ENCODE measurements around the gene NAGPA.

NAGPA gene

DNA sequence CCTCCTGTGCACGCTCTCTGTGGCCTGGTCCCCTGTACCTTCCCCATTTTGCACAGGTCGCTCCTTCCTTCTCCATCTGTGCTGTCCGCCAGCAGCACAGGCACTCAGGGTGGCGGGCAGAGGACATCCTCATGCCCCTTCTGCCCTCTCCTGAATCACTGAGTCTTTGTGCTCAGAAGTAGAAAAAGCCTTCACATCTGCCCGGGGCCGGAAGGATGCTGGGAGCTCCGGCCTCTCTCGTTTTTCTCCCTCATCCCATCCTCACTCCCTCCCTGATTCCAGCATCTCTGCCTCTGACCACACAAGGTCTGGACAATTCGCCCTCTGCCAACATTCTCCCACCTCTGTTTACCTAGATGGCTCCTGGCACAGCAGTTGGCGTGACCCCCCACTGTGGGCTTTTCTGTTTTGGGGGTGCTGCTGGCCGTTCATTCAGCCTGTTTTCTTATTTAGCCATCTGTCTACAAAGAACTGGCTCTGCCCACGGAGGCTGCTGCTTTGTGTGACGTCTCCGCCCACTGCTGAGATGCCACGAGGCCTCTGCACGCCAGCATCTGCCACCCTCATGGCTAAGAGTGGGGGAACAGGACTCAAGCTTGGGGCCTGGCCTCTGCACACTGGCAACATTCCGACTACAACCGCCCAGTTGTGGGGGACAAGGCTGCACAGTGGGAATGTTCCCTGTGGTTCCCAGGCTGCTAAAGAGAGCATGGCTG lies 38.9 kb downstream of the NAGPA start:
- Histone ChIP-seq H3K27me3 (ENCODE audit: control insufficient read depth, insufficient read depth, low read length) (peaks cover 7% of the 10 kb centered on the region), H3K36me3 (ENCODE audit: insufficient read depth, low read length) (no peaks in the 10 kb centered on the region), H3K9me3 (replicated peaks; ENCODE audit: low read length) (no peaks in the 10 kb centered on the region), H3K4me2 (ENCODE audit: low read length) (no peak overlapping the region), H3K4me3 (ENCODE audit: low read length) (no peak overlapping the region), H3K4me1 (ENCODE audit: control insufficient read depth, insufficient read depth, low read length) (no peaks in the 10 kb centered on the region), H3K9ac (ENCODE audit: low read depth, low read length) (no peak overlapping the region)

DNA sequence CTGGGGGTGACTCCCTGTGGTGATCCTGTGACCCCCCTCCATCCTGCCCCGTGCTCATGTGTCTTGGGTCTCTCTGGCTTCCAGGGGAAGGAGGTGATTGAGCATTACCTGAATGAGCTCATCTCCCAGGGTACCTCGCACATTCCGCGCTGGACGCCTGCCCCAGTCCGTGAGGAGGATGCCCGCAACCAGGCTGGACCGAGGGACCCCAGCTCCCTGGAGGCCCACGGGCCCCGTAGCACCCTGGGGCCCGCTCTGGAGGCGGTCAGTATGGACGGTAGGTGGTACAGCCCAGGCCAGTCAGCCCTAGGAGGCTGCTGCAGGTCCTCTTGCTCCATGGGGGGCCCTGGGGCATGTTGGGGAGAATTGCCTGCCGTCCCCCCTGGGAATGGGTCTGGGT lies 42.0 kb downstream of the NAGPA start:
- H3K27me3 ChIP-seq (ENCODE audit: control insufficient read depth, insufficient read depth, low read length): peaks cover 24% of the 10 kb centered on the region
- no peaks in the 10 kb centered on the region for H3K9me3 ChIP-seq (replicated peaks; ENCODE audit: low read length)
- H3K9ac ChIP-seq (ENCODE audit: low read depth, low read length): no peak overlapping the region

DNA sequence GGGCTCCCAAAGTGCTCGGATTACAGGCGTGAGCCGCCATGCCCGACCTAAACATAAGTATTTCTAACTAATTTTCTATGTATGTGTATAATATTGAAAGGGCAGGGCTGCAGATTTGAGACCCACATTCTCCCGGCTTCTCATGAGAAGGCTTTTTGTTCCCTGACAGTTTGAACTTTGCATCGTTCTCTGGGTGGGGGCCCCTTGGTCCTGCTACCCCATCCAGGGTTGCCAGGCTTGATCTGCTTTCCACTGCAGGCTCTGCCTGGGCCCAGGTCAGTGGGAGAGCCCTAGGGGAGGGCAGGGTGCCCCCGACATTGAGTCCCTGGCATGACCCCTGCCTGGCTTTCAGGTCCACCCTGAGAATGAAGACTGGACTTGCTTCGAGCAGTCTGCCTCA lies 43.3 kb downstream of the NAGPA start:
- no peak overlapping the region for H3K4me3 ChIP-seq (ENCODE audit: low read length)
- no peaks in the 10 kb centered on the region for H3K36me3 ChIP-seq (ENCODE audit: insufficient read depth, low read length)
- peaks cover 35% of the 10 kb centered on the region for H3K27me3 ChIP-seq (ENCODE audit: control insufficient read depth, insufficient read depth, low read length)
- no peak overlapping the region for H3K4me2 ChIP-seq (ENCODE audit: low read length)
- H3K9ac ChIP-seq (ENCODE audit: low read depth, low read length): no peak overlapping the region
- H3K9me3 ChIP-seq (replicated peaks; ENCODE audit: low read length): no peaks in the 10 kb centered on the region
- no peaks in the 10 kb centered on the region for H3K4me1 ChIP-seq (ENCODE audit: control insufficient read depth, insufficient read depth, low read length)

More for the DNA sequence above, 42.0 kb downstream of the NAGPA start:
- H3K4me2 ChIP-seq (ENCODE audit: low read length): no peak overlapping the region
- no peak overlapping the region for H3K4me3 ChIP-seq (ENCODE audit: low read length)
- H3K4me1 ChIP-seq (ENCODE audit: control insufficient read depth, insufficient read depth, low read length): no peaks in the 10 kb centered on the region
- H3K36me3 ChIP-seq (ENCODE audit: insufficient read depth, low read length): no peaks in the 10 kb centered on the region

DNA sequence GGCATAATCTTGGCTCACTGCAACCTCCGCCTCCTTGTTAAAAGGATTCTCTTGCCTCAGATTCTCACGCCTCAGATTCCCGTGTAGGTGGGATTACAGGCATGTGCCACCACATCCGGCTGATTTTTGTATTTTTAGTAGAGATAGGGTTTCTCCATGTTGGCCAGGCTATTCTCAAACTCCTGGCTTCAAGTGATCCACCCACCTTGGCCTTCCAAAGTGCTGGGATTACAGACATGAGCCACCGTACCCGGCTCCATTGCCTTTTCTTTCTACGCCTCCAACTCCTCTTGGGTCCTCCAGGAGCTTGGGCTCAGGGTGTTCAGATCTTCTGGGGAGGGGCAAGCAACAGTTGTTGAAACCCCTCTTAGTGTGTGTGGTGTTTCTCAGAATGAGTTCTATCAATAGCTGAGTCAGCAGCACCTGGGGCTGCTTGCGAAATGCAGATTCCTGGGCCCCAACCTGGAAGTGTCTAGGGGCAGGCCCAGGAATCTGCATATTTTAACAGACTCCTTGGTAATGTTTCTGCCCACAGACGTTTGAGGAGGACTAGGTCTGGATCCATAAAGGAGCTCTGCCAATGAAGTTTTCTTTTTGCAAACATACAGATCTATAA lies 44.2 kb downstream of the NAGPA start:
- Histone ChIP-seq H3K27me3 (ENCODE audit: control insufficient read depth, insufficient read depth, low read length) (peaks cover 35% of the 10 kb centered on the region), H3K4me3 (ENCODE audit: low read length) (no peak overlapping the region), H3K4me1 (ENCODE audit: control insufficient read depth, insufficient read depth, low read length) (no peaks in the 10 kb centered on the region), H3K36me3 (ENCODE audit: insufficient read depth, low read length) (no peaks in the 10 kb centered on the region), H3K9me3 (replicated peaks; ENCODE audit: low read length) (no peaks in the 10 kb centered on the region), H3K9ac (ENCODE audit: low read depth, low read length) (no peak overlapping the region), H3K4me2 (ENCODE audit: low read length) (no peak overlapping the region)

DNA sequence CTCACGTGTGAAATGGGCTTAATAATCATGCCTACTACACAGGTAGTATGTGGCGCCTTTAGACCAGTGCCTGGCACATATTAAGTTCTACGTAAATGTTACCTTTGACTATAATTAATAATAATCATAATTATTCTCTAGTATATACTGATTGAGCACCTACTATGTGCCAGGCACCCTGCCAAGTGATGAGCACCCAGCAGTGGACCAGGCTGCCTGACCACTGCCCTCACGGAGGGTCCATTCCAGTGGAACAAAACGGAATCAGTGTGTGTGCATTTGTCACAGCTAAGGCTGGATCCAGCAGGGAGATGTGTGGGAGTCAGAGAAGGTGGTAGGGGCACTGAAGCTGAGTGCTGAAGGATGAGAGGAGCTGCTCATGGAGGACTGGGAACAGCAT lies 45.1 kb downstream of the NAGPA start:
- no peaks in the 10 kb centered on the region for H3K36me3 ChIP-seq (ENCODE audit: insufficient read depth, low read length)
- peaks cover 35% of the 10 kb centered on the region for H3K27me3 ChIP-seq (ENCODE audit: control insufficient read depth, insufficient read depth, low read length)
- no peak overlapping the region for H3K4me3 ChIP-seq (ENCODE audit: low read length)
- H3K9me3 ChIP-seq (replicated peaks; ENCODE audit: low read length): no peaks in the 10 kb centered on the region
- H3K9ac ChIP-seq (ENCODE audit: low read depth, low read length): no peak overlapping the region
- H3K4me1 ChIP-seq (ENCODE audit: control insufficient read depth, insufficient read depth, low read length): no peaks in the 10 kb centered on the region
- no peak overlapping the region for H3K4me2 ChIP-seq (ENCODE audit: low read length)

DNA sequence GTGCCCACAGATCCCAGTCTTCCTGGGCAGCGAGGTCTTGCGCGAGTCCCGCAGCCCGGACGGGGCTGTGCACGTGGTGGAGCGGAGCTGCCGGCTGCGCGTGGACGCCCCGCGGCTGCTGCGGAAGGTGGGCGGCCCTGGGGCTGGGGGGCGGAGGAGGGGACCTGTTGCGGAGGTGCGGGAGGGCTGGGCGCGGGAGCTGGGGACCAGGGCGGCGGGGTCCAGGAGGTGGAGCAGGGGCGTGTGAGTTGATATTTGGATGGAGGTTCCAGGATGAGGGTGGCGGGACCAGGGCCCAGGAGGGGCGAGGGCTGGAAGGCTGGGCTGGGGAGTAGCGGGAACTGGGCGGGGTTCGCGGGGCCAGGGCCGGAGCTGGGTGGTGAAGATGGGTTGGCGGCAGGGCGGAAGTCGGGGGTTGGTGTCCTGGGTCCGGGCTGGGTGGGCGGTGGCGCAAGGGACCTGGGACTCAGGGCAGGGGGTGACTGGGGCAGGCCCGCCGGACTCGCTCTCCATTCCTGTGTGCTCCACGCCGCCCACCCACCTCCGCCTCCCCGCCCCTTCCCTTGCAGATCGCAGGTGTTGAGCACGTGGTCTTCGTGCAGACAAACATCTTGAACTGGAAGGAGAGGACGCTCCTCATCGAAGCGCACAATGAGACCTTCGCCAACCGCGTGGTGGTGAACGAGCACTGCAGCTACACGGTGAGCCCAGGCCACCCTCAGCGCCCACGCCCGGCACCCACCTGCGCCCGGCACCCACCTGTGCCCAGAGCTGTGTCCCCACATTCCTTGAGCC lies 46.0 kb downstream of the NAGPA start:
- Histone ChIP-seq H3K27me3 (ENCODE audit: control insufficient read depth, insufficient read depth, low read length) (peaks cover 35% of the 10 kb centered on the region), H3K9ac (ENCODE audit: low read depth, low read length) (no peak overlapping the region), H3K4me3 (ENCODE audit: low read length) (no peak overlapping the region), H3K9me3 (replicated peaks; ENCODE audit: low read length) (no peaks in the 10 kb centered on the region), H3K4me2 (ENCODE audit: low read length) (no peak overlapping the region), H3K4me1 (ENCODE audit: control insufficient read depth, insufficient read depth, low read length) (no peaks in the 10 kb centered on the region), H3K36me3 (ENCODE audit: insufficient read depth, low read length) (no peaks in the 10 kb centered on the region)

DNA sequence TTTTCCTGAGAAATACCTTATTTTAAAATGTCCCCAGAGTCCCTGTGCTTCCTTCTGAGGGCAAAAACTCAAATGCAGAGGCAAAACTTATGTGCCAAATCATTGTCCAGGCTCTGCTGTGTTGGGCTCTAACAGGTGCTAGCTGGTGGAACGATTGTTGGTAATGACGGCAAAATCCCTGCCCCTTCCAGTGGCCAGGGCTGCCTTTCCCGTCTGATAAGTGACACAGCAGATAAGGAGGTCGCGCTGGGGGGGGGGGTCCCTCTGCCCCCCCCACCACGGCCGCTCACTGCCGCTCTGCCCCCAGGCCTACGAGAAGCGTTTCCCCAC lies 46.5 kb downstream of the NAGPA start:
- no peak overlapping the region for H3K4me2 ChIP-seq (ENCODE audit: low read length)
- no peaks in the 10 kb centered on the region for H3K36me3 ChIP-seq (ENCODE audit: insufficient read depth, low read length)
- H3K27me3 ChIP-seq (ENCODE audit: control insufficient read depth, insufficient read depth, low read length): peaks cover 40% of the 10 kb centered on the region
- no peaks in the 10 kb centered on the region for H3K4me1 ChIP-seq (ENCODE audit: control insufficient read depth, insufficient read depth, low read length)
- no peak overlapping the region for H3K4me3 ChIP-seq (ENCODE audit: low read length)
- H3K9ac ChIP-seq (ENCODE audit: low read depth, low read length): no peak overlapping the region
- no peaks in the 10 kb centered on the region for H3K9me3 ChIP-seq (replicated peaks; ENCODE audit: low read length)

DNA sequence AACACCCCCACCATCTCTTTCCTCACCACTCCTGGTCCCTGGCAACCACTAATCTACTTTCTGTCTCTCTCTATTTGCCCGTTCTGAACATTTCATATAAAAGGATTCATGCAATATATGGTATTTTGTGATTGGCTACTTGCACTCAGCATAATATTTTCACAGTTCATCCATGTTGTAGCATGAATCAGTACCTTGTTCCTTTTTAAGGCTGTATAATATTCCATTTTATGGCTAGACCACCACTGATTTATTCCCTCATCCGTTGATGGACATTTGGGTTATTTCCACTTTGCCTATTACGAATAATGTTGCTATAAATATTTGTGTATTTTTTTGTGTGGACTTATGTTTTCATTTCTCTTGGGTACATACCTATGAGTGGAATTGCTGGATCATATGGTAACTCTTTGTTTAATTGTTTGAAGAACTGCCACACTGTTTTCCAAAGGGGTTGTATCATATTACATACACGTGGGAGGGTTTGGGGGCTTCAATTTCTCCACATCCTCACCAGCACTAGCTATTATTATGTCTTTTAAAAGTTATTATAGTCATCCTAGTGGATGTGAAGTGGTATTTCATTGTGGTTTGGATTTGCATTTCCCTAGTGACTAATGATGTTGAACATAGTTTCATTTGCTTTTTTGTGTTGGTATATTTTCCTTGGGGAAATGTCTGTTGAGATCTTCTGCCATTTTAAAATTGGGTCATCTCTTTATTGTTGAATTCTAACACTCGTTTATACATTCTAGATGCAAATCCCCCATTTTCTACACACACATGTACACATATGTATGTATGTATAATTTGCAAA lies 49.4 kb downstream of the NAGPA start:
- Histone ChIP-seq H3K36me3 (ENCODE audit: insufficient read depth, low read length) (no peaks in the 10 kb centered on the region), H3K27me3 (ENCODE audit: control insufficient read depth, insufficient read depth, low read length) (peaks cover 57% of the 10 kb centered on the region), H3K9ac (ENCODE audit: low read depth, low read length) (no peak overlapping the region), H3K4me2 (ENCODE audit: low read length) (no peak overlapping the region), H3K4me3 (ENCODE audit: low read length) (no peak overlapping the region), H3K4me1 (ENCODE audit: control insufficient read depth, insufficient read depth, low read length) (no peaks in the 10 kb centered on the region), H3K9me3 (replicated peaks; ENCODE audit: low read length) (no peaks in the 10 kb centered on the region)

DNA sequence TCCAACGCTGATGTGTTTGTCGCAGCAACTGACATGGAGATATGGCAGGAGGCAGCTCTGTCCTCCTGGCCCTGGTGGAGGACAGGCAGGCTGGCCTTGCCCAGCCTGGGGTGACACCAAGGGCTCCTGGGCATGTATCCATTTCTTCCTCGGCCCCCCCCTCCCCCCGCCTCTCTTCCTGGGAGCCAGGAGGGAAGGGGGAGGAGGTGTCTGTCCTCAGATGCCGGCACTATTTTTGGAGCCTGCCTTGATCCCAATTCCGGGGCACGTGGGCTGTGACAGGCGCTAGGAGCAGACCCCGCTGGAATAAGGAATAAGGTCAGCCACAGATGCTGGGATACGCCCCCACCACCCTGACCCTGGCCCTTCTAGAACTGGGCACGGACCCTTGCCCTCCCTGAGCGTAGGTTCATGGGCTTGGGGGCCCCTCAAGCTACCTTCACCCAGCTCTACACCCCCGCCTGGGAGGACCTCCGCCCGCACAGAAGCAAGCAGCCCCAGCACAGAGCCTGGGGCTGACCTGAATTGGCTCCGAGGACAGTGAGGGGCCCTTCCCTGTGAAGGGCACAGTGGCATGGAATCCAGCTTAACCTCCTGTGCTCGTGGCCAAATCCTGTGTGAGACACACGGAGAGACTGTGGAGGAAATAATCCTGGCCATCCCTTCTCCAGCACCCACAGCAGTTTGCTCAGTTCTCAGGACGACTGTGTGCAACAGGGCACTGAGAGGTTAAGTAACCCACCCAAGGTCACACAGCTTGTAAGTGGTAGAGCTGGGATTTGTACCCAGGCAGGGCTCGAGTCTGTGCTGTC lies 51.5 kb downstream of the NAGPA start:
- Histone ChIP-seq H3K4me1 (ENCODE audit: control insufficient read depth, insufficient read depth, low read length) (no peaks in the 10 kb centered on the region), H3K9me3 (replicated peaks; ENCODE audit: low read length) (no peaks in the 10 kb centered on the region), H3K4me2 (ENCODE audit: low read length) (no peak overlapping the region), H3K36me3 (ENCODE audit: insufficient read depth, low read length) (no peaks in the 10 kb centered on the region), H3K9ac (ENCODE audit: low read depth, low read length) (no peak overlapping the region), H3K4me3 (ENCODE audit: low read length) (no peak overlapping the region), H3K27me3 (ENCODE audit: control insufficient read depth, insufficient read depth, low read length) (peaks cover 49% of the 10 kb centered on the region)

DNA sequence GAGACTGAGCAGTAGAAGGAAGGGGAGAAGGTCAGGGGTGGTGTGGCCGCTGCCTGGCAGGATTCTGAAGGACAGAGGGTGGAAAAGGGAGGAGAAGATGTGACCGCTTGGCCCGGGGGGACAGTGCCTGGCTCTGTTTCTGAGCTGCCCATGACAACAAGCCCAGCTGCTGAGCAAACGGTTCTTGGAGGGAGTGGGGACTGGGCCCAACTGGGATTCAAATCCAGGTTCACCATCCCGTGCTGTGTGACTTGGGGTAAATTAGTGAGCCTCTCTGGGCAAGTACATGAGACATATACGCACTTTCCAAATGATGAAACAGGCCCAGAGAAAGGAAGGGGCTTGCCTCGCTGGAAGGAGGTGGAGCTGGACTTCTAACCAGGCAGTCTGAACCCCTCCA lies 52.3 kb downstream of the NAGPA start:
- no peaks in the 10 kb centered on the region for H3K36me3 ChIP-seq (ENCODE audit: insufficient read depth, low read length)
- no peak overlapping the region for H3K9ac ChIP-seq (ENCODE audit: low read depth, low read length)
- no peak overlapping the region for H3K4me3 ChIP-seq (ENCODE audit: low read length)
- no peaks in the 10 kb centered on the region for H3K9me3 ChIP-seq (replicated peaks; ENCODE audit: low read length)
- H3K4me2 ChIP-seq (ENCODE audit: low read length): no peak overlapping the region
- H3K4me1 ChIP-seq (ENCODE audit: control insufficient read depth, insufficient read depth, low read length): no peaks in the 10 kb centered on the region
- H3K27me3 ChIP-seq (ENCODE audit: control insufficient read depth, insufficient read depth, low read length): peaks cover 42% of the 10 kb centered on the region

DNA sequence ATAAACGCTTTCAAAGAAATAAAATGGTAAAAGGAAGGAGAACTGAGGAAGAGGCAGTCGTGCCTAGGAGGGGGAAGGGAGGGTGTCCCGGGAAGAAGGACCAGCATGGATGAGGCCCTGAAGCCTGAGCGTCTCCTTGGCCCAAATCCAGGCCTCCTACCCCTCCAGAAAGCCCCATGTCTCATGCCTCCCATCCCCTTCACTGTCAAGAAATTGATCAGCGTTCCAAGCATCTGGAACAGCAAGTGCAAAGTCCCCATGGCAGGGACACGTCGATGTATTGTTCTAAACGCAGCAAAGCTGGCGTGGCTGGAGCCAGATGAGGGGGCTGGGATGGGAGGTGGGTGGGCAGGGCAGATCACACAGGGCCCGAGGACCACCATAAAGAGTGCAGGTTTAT lies 53.0 kb downstream of the NAGPA start:
- no peak overlapping the region for H3K4me3 ChIP-seq (ENCODE audit: low read length)
- H3K36me3 ChIP-seq (ENCODE audit: insufficient read depth, low read length): no peaks in the 10 kb centered on the region
- no peaks in the 10 kb centered on the region for H3K9me3 ChIP-seq (replicated peaks; ENCODE audit: low read length)
- no peaks in the 10 kb centered on the region for H3K4me1 ChIP-seq (ENCODE audit: control insufficient read depth, insufficient read depth, low read length)
- no peak overlapping the region for H3K4me2 ChIP-seq (ENCODE audit: low read length)
- no peak overlapping the region for H3K9ac ChIP-seq (ENCODE audit: low read depth, low read length)
- peaks cover 37% of the 10 kb centered on the region for H3K27me3 ChIP-seq (ENCODE audit: control insufficient read depth, insufficient read depth, low read length)
